GM18868 (cell line): ENCODE measurements around the gene CDH13.

Experiments
- ATAC-seq: cut with Tn5 transposase; IDR thresholded peaks from one replicate; pipeline ENCODE4 v1.9.1; 2021; ENCODE audit warnings: mild to moderate bottlenecking, moderate library complexity; ENCODE audit not compliant: unreplicated experiment

The CDH13 gene

DNA sequence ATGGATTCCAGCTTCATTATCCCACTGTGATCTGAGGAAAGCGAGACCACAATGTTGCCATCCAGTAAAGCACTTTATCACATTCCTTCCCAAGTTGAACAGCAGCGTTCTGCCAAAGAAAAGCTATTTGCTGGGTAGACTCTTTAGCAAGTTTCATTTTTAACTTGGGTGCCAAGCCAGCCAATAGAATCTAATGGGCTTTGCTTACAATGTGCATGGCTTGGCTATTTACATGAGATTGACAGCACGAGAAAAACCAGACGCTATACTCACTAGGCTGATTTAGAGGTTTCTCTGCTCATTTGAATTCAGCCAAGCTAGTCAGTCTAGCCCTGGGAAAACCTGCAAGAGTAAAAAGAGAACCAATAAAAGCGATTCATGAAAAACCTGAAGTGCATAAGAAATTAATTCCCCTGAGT, 108.9 kb downstream of the CDH13 start:
- ATAC-seq: peak; percentile 42

DNA sequence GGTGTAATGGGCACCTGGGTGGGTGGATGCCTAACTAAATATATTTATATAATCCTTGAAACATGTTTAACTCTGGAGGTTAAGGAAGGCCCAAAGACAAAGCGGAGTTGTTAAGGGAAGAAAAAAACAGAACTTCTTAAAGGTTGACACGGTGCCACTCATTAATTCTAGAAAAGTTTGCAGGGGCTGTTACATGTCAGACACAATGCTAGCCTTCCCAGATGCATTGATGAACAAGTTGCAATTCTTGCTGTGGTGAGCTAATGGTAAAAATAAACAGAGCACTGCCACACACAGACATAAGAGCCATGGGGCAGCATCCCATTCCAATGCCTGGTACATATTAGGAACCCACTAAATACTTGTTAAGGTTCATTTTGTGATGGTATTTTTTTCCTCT, 109.5 kb downstream of the CDH13 start:
- no peak for ATAC-seq

DNA sequence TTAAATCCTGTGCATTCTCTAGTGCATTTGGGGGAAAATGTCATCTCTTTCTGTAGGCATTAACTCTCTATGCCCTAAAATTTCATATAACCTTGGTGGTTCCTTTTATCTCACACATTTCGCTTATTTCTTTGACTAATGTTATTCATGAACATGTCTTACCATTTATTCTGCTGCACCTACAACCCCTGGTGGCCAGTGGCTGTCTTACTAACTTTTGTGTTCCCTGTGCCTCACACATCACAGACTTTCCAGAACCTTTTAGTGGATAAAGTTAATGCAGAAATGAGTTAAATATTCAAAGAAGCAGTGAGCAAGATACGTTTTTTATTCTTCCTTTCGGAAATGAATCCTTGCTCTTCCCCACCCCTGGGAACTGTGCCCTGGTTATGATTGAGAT, 111.9 kb downstream of the CDH13 start:
- ATAC-seq: no peak

DNA sequence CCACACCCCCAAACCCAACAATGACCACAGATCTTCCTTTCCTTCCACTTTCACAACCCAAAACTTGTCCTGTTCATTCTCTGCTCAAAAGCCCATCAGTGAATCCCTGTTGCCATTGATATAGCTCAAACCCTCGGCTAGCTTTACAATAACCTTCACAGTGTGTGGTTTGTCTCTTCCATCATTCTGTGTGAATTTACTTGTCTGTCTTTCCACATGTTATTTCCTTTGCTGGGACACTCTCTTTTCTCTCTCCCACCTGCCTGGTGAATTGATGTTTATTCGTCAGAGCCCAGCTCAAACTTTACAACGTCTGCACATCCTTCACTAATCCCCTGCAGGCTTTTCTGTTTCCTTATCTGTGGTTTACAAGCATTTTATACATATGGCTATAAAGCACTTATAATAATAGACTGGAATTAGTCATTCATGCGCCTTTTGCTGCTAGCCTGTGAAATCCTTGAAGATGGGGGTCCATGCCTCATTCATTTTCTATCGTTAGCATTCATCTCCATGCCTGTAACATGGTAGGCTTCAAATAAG, 114.4 kb downstream of the CDH13 start:
- ATAC-seq: no peak

DNA sequence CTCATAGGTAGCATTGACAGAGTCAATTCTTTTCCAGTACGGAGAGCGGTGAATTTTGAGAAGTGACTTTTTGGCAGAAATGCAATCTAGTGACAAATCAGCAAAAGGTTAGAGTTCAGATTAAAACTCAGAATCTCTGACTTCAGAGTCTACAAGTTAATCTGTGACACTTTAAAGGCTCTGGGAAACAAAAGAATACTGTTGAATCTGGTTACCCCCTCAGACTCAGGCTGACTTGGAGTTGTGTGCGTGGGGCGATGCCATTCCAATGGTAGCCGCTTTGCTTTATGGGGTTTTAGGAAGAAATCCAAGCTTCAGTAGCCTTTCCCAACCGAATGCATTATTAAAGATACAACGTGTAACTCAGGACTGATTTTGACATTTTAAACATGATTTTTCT, 118.2 kb downstream of the CDH13 start:
- ATAC-seq: no peak

DNA sequence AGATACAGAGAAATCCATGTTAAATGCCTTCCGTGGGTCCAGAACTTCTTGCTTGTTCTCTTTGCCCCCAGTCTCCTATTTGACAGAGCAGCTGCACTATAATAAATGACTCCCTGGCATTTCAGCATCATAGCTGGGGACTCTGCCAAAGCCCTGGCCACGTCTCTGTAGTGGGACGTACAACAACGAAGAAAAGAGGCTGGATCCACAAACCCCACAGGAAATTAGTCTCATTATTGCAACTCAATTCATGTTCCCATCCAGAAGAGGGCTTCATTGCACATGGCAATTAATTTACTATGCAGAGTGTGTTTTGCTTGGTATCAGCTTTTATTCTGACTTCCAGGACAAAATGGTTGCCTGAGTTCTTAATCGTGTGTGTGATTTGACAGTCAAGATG, 121.3 kb downstream of the CDH13 start:
- ATAC-seq: no peak

DNA sequence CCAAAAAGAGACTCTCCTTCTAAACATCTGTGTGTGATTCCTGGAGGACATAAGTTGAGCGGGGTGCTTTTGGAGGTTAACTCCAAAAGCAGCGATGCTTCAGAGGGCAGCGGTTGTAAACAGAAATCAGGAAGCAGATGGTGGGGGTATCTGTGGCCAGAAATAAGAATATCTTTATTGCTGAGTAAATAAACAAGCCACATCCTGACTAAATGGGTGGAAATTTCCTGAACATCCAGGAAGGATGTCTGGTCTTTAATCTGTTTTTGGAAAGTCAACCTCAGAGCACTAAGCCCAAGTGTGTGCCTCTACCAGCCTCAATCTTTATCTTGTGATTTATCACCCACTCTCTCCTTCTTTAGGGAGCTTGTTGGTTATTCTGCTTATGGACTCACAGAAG, 123.3 kb downstream of the CDH13 start:
- no peak for ATAC-seq

DNA sequence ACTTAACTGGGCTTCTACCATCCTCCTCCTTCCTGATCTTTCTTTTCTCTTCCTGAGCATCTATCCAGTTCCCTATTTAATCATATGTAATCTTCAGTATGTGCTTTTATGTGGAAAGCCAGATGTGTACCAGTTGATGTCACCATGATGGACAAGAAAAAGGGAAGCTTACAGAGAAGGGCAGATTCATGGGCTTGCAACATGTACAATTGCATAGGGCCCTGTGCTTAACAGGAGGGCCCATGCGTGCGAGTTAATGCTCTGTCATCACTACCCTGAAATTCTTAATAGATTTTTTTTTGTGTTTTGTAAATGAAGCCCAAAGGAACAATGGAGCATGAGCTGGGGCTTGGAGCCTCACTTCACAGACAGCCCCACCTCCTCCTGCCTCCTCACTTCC, 124.3 kb downstream of the CDH13 start:
- ATAC-seq: no peak

DNA sequence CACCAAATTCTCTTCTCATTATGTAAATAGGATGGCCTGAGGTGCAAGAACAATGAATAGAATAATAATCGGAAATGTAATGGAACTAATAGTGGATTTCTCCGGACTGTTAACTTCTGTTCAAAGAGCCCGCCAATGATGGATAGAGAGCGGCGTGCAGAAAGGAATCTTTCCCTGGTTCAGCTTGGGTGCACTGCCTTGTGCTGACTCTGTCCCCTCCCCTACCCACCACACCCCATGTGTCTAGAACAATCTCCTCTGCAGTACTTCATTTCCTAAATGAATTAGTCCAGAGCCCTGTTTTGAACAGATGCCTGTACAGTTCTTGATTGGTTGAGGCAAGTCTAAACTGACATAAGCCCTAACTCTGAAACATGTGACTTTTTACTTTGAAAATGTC, 125.4 kb downstream of the CDH13 start:
- ATAC-seq: no peak

DNA sequence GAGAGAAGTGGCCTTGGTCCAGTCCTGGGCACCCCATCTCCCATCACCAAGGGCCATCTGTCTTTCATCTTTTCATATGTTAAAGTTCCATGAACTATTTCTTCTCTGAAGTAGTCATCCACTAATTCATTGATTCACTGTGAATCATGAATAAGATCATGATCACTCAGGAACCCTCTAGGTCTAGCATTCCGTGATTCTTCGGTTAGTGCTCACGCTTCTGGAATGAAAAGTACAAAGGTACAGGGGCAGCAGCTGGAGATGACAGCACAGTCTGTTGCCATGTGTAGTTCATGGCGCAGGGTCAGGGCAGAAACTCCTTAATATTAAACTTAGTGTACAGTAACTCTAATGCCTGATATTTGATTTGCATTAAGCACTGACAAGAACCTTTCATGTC, 127.1 kb downstream of the CDH13 start:
- ATAC-seq: no peak

DNA sequence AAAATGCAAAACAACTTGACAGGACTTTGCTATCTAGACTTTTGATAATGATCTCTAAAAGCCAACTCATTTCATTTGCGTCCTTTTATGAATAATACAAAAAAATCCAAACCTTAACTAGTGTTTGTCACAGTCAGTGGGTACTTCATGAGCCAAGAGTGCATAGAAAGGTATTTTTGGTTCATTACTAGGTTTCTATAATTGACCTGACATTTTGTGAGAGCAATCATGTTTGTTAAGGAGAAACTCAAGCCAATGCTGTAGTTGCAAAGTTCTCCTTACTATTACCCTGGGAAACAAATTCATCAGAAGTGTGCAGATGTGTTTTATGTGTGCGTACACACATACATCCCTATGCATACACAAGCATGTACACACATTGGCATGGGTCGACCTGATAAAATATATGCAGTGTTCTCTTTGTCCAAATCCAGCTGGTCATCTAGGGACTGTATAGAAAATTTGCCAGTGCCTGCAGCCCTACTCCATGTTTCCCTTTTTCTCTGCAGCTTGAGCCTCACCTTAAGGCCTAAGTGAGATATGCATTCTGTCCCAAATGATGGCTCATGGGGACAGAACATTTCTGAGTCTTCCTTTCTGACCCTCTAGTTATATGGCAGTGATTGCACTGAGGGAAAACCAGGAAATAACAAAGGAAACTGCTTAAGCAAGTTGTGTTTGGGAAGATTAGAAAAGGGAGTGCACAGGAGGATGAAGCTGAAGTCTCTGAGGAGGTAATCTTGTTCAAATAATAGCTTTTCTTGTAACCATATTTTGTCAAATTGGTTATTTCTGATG, 128.1 kb downstream of the CDH13 start:
- no peak for ATAC-seq

DNA sequence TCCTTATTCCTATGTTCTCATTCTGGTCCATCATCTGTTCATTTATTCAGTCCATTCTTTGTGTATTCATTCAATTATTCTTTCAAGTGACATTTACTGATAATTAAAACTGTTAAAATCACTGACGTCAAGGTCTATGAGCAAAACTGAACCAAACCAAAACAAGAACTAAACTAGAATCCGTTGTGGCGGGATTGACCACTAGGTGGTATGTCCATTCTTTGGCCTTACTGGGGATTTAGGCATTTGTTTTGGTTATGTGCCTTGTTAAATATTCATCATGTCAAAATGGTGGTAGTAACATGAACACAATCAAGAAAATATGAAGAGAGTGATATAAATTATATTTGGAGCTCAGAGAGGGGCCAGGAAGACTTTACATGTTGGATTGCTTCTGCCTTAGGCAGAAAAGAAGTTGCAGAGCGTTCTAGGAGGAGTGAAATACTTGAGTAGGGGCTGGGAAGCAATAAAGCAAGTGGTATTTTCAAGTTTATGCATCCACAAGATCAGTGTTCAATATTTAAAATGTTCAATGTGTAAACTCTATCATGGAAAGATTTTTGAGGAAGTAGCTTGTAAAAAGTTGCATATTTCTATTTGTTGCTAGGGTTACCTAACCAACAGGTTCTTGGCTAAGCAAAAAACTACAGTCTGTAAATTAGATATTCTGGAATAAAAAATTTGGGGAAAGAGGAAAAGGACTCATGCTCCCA, 129.0 kb downstream of the CDH13 start:
- ATAC-seq: no peak

DNA sequence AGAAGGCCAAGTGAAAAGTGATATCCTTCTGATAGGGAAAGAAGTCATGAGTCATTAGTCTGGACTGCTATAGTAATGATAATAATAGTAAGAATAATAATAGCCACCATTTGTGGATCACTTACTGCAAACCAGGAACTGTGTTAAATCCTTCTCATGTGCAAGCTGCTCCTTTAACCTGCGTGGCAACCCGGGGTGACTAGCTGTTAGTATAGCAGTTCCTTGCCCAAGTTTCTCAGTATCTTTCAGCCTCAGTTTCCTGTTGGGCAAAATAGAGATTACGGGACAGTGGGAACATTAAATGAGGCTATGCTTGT, 129.5 kb downstream of the CDH13 start:
- no peak for ATAC-seq

DNA sequence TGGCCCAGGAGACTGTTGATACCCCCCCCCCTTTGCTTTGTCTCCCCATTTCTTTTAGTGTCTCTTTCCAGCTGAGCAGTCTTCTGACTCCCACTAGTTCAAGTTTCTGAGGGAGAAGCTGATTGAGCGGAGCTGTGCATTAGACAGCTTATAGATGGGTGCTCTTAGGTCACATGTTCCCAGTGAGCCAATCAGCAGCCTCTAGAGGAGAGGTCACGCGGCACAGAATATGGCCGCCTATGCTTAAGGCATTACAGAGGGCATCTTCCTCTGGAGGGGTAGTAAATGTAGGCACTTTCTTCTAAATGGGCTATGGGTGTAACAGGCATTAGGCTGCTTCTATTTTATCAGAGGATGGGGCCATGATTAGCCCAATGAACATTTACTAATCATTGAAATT, 131.6 kb downstream of the CDH13 start:
- no peak for ATAC-seq

DNA sequence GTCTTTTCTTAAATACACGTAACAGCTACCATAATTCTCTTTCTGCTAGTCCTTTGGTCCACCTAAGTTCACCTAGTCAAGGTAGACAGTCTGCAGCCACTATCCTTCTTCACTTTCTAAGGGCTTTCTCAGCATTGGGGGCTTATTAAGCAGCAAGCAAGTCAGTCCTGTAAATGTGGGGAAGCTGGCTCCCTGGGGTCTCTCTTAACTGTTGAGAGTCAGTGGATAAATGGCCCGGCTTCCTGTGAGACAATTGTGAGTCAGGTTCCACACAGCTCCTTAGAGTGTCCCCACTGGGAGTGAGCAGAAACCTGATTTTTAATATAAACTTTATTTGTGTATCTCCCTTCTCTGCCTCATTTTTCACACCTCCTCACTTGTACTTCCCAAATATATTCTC, 132.1 kb downstream of the CDH13 start:
- ATAC-seq: no peak

DNA sequence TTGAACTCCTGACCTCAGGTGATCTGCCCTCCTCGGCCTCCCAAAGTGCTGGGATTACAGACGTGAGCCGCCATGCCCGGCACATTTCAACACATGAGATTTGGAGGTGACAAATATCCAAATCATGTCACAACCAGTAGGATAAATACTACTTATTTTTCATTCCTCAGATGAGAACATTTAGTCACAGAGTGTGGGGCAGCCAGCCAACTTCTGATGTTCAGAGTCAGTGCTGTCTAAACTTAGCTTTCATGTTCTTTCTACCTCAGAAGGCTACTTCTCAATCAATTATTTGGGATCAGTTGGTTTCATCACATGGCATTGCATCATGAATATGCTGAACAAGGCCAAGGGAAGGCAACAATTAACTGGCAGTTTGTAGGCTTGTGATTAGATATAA, 134.5 kb downstream of the CDH13 start:
- ATAC-seq: no peak

DNA sequence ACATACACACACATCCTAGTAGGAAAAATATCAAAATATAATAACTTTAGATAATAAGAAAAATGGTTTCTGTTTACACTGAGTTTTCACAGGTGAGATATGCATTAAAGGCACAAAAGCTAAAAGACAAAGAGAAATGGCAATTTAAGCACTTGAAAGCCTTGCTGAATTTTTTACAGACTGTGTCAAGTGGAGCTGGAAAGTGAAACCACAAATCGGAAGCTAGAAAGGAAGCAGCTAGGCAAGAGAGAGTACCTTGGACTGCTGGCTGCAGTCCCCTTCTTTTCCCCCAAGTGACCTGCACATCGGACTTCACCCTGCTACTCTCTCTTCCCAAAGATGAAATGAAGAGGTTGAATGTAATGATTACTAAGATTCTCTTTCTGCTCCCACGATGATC, 135.1 kb downstream of the CDH13 start:
- ATAC-seq: no peak

DNA sequence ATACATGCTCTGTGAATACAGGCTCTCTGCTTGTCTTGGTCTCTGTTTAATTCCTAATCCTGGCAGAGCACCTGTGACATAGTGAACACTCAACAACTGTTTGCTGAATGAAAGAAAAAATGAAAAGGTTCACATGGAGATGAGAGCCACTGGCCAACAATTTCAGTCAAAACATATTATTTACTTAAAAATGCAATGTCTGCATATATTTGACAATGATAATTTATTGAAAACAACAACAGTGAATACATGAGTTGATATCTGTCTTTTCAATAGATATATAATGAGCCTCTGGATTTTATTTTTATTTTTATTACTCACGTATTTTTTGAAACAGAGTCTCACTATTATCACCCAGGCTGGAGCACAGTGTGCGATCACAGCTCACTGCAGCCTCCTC, 136.6 kb downstream of the CDH13 start:
- ATAC-seq: no peak

DNA sequence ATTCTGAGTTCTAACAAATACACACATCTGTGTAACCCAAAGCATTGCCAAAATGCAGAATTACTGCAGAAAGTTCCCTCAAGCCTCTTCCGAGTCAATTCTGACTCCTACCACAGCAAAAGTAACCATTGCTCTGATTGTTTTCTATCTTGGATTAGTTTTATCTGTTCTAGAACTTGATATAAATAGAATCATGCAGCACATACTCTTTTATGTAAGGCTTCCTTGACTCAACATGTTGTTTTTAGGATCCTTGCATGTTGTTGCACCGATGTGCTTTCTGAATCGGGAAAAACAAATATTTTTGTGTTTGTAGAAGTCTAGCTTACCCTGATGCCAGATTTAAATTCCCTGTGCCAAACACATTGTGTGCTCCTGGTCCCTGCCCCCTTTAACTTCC, 140.4 kb downstream of the CDH13 start:
- ATAC-seq: no peak

DNA sequence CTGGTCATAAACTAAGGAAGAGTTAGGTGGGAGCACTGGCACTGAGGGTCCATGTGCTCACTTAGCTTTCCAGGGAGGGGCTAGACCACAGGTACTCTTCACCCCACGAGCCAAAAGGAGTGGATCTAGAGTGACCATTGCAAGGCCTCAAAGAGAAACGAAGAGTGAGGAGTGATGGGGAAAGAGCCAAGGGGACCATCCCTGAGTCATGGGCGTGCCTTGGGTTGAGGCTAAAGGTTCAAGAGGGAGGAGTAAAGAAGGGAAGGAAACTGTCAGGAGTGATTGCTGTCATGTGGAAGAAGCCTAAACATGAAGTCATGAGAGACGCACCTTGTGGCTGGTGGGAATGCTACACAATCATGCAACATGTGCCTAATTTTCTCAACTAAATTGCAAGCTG, 141.0 kb downstream of the CDH13 start:
- no peak for ATAC-seq

DNA sequence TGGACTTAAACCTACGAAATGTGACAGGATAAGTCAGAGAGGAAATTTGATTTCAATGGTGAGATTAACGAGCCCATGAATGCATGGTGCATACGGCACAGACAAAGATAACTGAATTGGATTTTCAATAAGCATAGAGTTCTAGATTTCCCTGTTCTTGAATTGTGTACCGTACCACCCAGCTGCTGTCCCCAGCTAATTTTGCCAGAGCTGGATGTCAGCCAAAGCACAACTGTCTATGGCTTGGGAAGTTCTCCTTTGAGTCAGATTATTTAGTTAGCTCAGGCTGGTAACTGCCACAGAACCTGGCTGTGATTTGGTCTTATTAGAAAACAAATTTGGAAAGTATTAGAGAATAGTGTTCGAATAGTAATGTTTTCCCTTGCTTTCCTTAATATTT, 143.1 kb downstream of the CDH13 start:
- ATAC-seq: no peak

DNA sequence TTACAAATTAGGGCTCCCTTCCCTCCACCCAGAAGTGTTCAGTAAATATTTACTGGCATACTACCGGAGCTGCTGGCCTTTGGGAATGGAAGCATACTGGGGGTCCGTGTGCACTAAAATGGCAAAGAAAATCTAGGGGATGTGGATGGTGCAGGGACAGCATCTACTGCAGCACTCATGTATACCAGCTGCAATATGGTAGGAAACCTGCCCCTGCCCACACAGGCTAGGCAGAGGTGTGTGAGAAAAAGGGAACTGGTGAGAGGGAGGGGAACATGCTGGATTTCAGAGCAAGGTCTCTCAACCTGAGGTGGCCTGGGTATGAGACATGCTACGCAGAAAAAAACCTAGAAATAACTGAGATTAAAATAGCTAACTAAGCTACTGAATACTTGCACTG, 145.4 kb downstream of the CDH13 start:
- no peak for ATAC-seq

DNA sequence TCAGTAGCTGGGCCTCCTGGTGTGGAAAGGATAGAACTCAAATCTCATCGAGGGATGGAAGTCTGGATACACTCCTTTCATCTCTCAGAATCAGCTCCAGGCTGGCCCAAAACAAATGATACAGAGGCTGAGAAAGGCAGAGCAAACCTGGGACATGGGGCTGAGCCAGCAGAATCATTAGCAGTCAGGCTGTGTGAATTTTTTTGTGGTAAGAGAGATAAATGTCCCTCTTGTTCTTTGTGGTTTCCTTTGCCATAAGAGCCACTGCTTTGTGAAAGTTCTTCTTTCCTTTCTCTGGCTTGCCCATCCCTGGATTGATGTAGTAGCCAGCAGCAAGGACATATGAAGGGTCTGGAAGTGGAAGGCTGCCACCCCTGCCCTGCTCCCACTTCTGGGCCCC, 146.2 kb downstream of the CDH13 start:
- no peak for ATAC-seq
